ENCODE measurements around the gene TAF10. TPM values are rescaled to one million over a fixed set of nuclear protein-coding genes. Genes with fewer than 3 reads are reported as not detected.

TAF10 gene
- total RNA-seq, 1 experiment from 2014 or later: 198 TPM

GRCh38 chr11:6601041-6601461 is 11.0 kb downstream of the TAF10 start:
- Histone ChIP-seq H3K27me3 (ENCODE audit: control insufficient read depth, insufficient read depth, low read length) (no peaks in the 10 kb centered on the region), H3K36me3 (replicated peaks; ENCODE audit: control insufficient read depth, insufficient read depth, low read length) (peaks cover 15% of the 10 kb centered on the region), H3K4me3 (ENCODE audit: insufficient read depth, low read depth, low read length) (no peak overlapping the region)
- DNase-seq: no peak

DNA sequence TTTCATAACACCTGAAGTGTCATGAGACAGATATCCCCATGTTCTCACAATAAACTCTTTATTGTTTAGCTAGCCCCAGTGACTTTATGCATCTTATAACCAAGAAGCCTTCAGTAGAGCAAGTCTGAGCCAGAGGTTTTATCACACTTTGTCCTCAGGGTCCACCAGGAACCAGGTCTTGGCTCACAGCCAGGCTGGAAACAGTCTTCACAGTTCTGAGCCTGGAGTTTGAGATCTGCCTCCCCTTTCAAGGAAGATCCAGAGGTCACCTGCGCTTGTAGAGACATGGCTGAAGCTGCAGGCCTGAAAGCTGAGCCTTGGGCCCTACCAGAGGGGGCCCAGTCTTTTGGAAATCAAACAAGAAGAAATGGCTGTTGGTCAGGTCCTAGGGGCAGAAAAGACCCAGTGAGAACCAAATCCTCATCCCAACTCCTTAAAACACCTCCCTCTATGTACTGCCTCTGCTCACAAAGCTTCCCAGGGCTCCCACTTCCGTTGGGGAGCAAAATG is 12.1 kb downstream of the TAF10 start:
- Histone ChIP-seq H3K27me3 (ENCODE audit: control insufficient read depth, insufficient read depth, low read length) (no peaks in the 10 kb centered on the region), H3K36me3 (replicated peaks; ENCODE audit: control insufficient read depth, insufficient read depth, low read length) (peaks cover 15% of the 10 kb centered on the region)
- DNase-seq: no peak

DNA sequence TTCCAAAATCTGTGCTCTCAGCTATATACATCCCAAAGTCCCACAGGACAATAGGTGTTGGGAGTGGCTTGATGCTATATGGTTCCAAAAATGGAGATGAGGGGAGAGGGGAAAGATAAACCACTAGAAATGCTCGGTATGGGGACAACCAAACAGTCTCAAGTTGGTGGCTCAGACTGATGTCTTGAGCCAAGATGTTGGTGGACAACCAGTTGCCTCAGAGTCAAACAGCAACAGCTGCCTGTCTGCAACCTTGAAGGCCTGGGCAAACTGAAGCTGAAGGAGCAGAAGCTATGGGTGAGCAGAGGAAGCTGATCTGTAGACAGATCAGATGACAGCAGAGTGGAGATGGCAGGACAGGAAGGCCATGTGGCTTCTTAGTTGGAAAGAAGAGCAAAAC is 12.6 kb downstream of the TAF10 start:
- DNase-seq: no peak
- no peak overlapping the region for H3K4me3 ChIP-seq (ENCODE audit: insufficient read depth, low read depth, low read length)
- no peaks in the 10 kb centered on the region for H3K27me3 ChIP-seq (ENCODE audit: control insufficient read depth, insufficient read depth, low read length)
- H3K36me3 ChIP-seq (replicated peaks; ENCODE audit: control insufficient read depth, insufficient read depth, low read length): peaks cover 15% of the 10 kb centered on the region

More for the DNA sequence above, 12.1 kb downstream of the TAF10 start:
- no peak overlapping the region for H3K4me3 ChIP-seq (ENCODE audit: insufficient read depth, low read depth, low read length)

- peaks cover 15% of the 10 kb centered on the region for H3K36me3 ChIP-seq (replicated peaks; ENCODE audit: control insufficient read depth, insufficient read depth, low read length)
- no peak for DNase-seq
- H3K4me3 ChIP-seq (ENCODE audit: insufficient read depth, low read depth, low read length): no peak overlapping the region
- H3K27me3 ChIP-seq (ENCODE audit: control insufficient read depth, insufficient read depth, low read length): no peaks in the 10 kb centered on the region
Observed at GRCh38 chr11:6598555-6598954, 13.5 kb downstream of the TAF10 start.

DNA sequence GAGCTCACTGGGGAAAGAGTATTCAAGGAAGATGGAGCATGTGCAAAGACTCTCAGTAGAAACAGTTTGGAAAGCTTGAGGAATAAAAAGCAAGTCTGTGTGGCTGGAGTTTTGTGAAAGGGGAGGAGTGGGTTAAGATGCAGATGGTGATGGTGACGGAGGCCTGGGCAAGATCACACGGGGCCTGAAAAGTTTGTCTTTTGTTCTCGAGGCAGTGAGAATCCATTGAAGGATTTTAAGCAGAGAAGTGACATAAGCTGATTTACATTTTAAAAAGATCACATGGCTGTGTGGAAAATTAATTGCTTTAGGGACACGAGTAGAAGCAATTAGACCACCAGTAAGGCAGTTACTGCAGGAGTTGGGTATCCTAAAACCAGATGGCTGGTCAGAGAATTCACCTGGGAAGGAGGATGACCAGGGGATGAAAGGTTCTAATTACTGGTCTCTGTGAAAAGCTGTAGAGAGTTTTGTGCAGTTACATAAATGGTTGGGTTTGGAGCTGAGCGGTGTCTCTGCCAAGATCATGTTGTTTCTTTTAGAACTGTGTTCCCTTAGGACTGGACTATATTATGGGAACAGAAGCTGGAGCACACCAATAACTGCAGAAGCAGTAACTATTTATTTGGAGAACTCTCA is 15.7 kb downstream of the TAF10 start:
- Histone ChIP-seq H3K36me3 (replicated peaks; ENCODE audit: control insufficient read depth, insufficient read depth, low read length) (peaks cover 13% of the 10 kb centered on the region), H3K4me3 (ENCODE audit: insufficient read depth, low read depth, low read length) (no peak overlapping the region), H3K27me3 (ENCODE audit: control insufficient read depth, insufficient read depth, low read length) (no peaks in the 10 kb centered on the region)
- DNase-seq: no peak

DNA sequence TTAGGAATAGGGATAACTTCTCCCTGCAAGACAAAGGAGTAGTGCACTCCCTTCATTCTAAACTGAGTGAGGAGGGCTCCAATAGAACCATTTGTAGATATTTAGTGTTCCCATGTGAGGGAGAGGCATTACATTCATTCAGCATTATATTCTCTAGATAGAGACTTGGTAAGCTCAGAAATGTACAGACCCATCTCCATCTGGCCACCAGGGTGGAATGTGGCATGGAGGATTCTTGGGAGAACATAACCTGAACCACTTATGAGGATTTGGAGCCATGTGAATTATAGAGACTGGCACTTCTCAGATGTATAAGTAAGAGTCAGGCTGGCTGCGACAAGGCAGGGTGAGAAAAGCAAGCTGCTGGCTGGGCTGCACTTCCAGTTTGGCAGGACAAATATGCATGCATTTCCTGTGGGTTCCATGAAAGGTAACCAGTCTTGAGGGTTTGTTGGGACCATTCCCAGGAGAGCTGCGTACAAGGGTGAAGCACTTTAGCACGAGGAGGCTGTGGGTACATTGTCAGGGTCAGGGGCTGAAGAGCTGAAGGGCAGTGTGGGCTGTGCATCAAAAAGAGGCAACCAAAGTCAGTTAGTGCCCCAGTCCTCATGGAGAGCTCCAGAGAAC is 17.8 kb downstream of the TAF10 start:
- no peak for DNase-seq
- Histone ChIP-seq H3K27me3 (ENCODE audit: control insufficient read depth, insufficient read depth, low read length) (no peaks in the 10 kb centered on the region), H3K36me3 (replicated peaks; ENCODE audit: control insufficient read depth, insufficient read depth, low read length) (no peaks in the 10 kb centered on the region; the same call in 1 of the 2 replicates)

DNA sequence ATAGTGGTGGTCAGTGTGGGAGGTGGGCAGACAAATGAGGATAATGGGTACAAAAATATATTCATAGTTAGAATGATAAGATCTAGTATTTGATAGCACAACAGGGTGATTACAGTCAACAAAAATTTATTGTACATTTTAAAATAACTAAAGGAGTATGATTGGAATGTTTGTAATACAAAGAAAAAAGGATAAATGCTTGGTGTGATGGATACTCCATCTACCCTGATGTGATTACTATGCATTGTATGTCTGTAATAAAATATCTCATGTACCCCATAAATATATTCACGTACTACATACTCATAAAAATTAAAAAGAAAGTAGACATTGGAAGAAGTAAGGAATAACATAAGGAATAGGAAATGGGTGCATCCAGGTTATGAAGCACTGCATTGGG is 24.0 kb downstream of the TAF10 start:
- Histone ChIP-seq H3K36me3 (replicated peaks; ENCODE audit: control insufficient read depth, insufficient read depth, low read length) (no peaks in the 10 kb centered on the region), H3K27me3 (ENCODE audit: control insufficient read depth, insufficient read depth, low read length) (no peaks in the 10 kb centered on the region), H3K4me3 (ENCODE audit: insufficient read depth, low read depth, low read length) (no peak overlapping the region)
- no peak for DNase-seq

More for the DNA sequence above, 17.8 kb downstream of the TAF10 start:
- H3K4me3 ChIP-seq (ENCODE audit: insufficient read depth, low read depth, low read length): no peak overlapping the region

- no peak for DNase-seq
- Histone ChIP-seq H3K4me3 (ENCODE audit: insufficient read depth, low read depth, low read length) (no peak overlapping the region), H3K27me3 (ENCODE audit: control insufficient read depth, insufficient read depth, low read length) (no peaks in the 10 kb centered on the region), H3K36me3 (replicated peaks; ENCODE audit: control insufficient read depth, insufficient read depth, low read length) (no peaks in the 10 kb centered on the region)
Observed at GRCh38 chr11:6587360-6587953, 24.6 kb downstream of the TAF10 start.

DNA sequence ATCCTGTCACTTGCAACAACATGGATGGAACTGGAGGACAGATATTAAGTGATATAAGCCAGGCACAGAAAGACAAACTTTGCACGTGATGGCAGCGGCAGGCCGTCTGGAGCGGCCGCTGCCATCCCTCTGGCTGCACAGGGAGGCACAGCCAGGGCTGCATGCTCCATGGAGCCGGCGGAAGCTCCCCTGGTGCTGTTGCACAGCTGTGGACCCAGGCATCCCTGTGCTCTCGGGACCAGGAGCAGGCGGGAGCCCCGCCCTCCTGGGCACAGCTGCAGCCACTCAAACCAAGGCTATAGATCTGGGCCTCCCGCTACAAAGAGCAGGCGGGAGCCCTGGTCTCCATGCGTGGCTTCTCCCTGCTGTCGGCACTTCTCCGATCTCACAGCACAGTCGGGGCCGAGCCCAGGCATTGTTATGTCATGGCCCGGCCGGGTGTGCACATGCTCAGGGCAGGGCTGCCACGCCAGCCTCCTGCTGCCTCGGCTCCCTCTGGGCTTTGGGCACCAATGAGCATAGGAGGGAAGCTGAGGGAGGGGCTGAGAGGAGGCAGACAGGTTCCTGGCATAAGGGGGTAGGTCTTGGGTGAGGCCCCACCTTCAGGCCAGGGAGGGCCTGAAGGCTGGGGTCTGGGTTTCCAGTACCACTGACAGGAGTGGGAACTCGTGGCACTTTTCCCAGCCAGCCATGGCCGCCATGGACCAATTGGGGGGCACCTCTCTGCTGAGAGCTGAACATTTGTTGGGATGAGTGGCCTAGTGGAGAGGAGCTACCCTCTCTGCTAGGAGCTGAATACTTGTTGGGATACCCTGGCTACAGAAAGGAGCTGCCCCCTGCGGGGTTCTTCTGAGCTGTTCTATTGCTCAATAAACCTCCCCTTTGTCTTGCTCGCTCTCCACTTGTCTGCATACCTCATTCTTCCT is 25.3 kb downstream of the TAF10 start:
- Histone ChIP-seq H3K4me3 (ENCODE audit: insufficient read depth, low read depth, low read length) (peak overlapping the region; percentile 25; the same call in 1 of the 2 replicates), H3K36me3 (replicated peaks; ENCODE audit: control insufficient read depth, insufficient read depth, low read length) (no peaks in the 10 kb centered on the region), H3K27me3 (ENCODE audit: control insufficient read depth, insufficient read depth, low read length) (no peaks in the 10 kb centered on the region)
- peak; percentile 45 for DNase-seq

DNA sequence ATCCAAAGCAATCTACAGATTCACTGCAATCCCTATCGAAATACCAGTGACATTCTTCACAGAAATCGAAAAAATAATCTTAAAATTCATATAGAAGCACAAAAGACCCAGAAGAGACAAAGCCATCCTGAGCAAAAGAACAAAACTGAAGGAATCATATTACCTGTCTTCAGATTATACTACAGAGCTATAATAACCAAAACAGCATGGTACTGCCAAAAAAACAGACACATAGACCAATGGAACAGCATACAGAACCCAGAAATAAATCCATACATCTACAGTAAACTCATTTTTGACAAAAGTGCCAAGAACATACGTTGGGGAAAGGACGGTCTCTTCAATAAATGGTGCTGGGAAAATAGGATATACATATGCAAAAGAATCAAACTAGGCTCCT is 27.5 kb downstream of the TAF10 start:
- no peak for DNase-seq
- Histone ChIP-seq H3K36me3 (replicated peaks; ENCODE audit: control insufficient read depth, insufficient read depth, low read length) (no peaks in the 10 kb centered on the region), H3K4me3 (ENCODE audit: insufficient read depth, low read depth, low read length) (no peak overlapping the region), H3K27me3 (ENCODE audit: control insufficient read depth, insufficient read depth, low read length) (no peaks in the 10 kb centered on the region)

- Histone ChIP-seq H3K36me3 (replicated peaks; ENCODE audit: control insufficient read depth, insufficient read depth, low read length) (no peaks in the 10 kb centered on the region), H3K4me3 (ENCODE audit: insufficient read depth, low read depth, low read length) (no peak overlapping the region), H3K27me3 (ENCODE audit: control insufficient read depth, insufficient read depth, low read length) (no peaks in the 10 kb centered on the region)
- no peak for DNase-seq
Observed at GRCh38 chr11:6583584-6583983, 28.4 kb downstream of the TAF10 start.

DNA sequence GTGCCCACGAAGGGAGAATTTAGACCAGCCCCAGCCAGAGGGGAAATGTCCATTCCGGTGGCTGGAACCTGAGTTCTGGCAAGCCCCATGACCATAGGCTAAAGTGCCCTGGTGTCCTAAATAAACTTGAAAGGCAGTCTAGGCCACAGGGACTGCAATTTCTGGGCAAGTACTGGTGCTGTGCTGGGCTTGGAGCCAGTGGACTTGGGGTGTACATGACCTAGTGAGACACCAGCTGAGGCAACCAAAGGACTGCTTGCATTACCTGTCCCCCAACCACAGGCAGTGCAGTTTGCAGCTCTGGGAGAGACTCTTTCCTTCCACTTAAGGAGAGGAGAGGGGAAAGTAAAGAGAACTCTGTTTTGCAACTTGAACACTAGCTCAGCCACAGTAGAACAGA is 32.3 kb downstream of the TAF10 start:
- DNase-seq: no peak
- Histone ChIP-seq H3K36me3 (replicated peaks; ENCODE audit: control insufficient read depth, insufficient read depth, low read length) (no peaks in the 10 kb centered on the region), H3K4me3 (ENCODE audit: insufficient read depth, low read depth, low read length) (no peak overlapping the region), H3K27me3 (ENCODE audit: control insufficient read depth, insufficient read depth, low read length) (no peaks in the 10 kb centered on the region)

DNA sequence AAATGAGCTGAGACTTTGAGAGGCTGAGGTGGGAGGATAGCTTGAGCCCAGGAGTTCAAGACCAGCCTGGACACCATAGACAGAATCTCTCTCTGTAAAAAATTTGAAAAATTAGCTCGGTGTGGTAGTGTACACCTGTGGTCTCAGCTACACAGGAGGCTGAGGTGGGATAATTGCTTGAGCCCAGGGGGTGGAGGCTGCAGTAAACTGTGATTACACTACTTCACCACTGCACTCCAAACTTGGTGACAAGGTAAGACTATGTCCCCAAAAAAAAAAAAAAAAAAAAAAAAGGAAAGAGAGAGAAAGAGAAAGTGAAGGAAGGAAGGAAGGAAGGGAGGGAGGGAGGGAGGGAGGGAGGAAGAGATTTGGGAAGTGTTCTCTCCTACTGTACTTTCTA is 33.9 kb downstream of the TAF10 start:
- Histone ChIP-seq H3K27me3 (ENCODE audit: control insufficient read depth, insufficient read depth, low read length) (no peaks in the 10 kb centered on the region), H3K36me3 (replicated peaks; ENCODE audit: control insufficient read depth, insufficient read depth, low read length) (no peaks in the 10 kb centered on the region), H3K4me3 (ENCODE audit: insufficient read depth, low read depth, low read length) (no peak overlapping the region)
- no peak for DNase-seq

Measured in H7 (cell line).